ENCODE data around the gene TSPAN33. TPM values are rescaled to one million over a fixed set of nuclear protein-coding genes. Genes with fewer than 3 reads are reported as not detected.

Gene TSPAN33
- total RNA-seq, 4 donors from 2014 or later, result 1.9 to 15.5 (median 9.9) TPM

- TF ChIP-seq CTCF (IDR thresholded peaks at IDR 0.05) (no peak), EP300 (IDR thresholded peaks at IDR 0.05) (no peak), POLR2A (IDR thresholded peaks at IDR 0.05) (no peak), POLR2AphosphoS5 (IDR thresholded peaks at IDR 0.05) (no peak)
- peak; percentile 68 for ATAC-seq
- Histone ChIP-seq H3K36me3 (no peaks in the 10 kb centered on the region), H3K27ac (peak overlapping the region in 3 of 4 donors; percentile 46 to 75 (median 72)), H3K4me3 (peak overlapping the region; percentile 71 to 94), H3K9me3 (no peaks in the 10 kb centered on the region), H3K27me3 (no peaks in the 10 kb centered on the region), H3K4me1 (peaks cover 0 to 40% (median 9%) of the 10 kb centered on the region in 3 donors)
- WGBS, 2 donors (ENCODE audit: low coverage in 1 of 2), result 0 to 2% methylated on average over 3 to 5 of the region's 83 CpGs
Observed at GRCh38 chr7:129188892-129189660, 44.6 kb downstream of the TSPAN33 start.

- Histone ChIP-seq H3K27ac (peak overlapping the region in 2 of 4 donors; percentile 72 to 75), H3K36me3 (no peaks in the 10 kb centered on the region), H3K9me3 (no peaks in the 10 kb centered on the region), H3K27me3 (no peaks in the 10 kb centered on the region), H3K4me1 (peaks cover 0 to 40% (median 9%) of the 10 kb centered on the region in 3 donors), H3K4me3 (peak overlapping the region; percentile 71 to 94)
- 26 to 40% methylated on average over 8 to 13 of the region's 13 CpGs for WGBS, 2 donors (ENCODE audit: low coverage in 1 of 2)
- TF ChIP-seq POLR2AphosphoS5 (IDR thresholded peaks at IDR 0.05), result no peak
- no peak for TF ChIP-seq CTCF (IDR thresholded peaks at IDR 0.05)
- TF ChIP-seq EP300 (IDR thresholded peaks at IDR 0.05), result no peak
- TF ChIP-seq POLR2A (IDR thresholded peaks at IDR 0.05), result no peak
- no peak for ATAC-seq
Observed at GRCh38 chr7:129189661-129190310, 45.3 kb downstream of the TSPAN33 start.

- H3K27me3 ChIP-seq, result no peaks in the 10 kb centered on the region
- WGBS, 2 donors (ENCODE audit: low coverage in 1 of 2), result 71 to 92% methylated on average over 3 of the region's 3 CpGs
- no peak overlapping the region for H3K27ac ChIP-seq
- TF ChIP-seq EP300 (IDR thresholded peaks at IDR 0.05) (no peak), CTCF (IDR thresholded peaks at IDR 0.05) (no peak), POLR2AphosphoS5 (IDR thresholded peaks at IDR 0.05) (no peak), POLR2A (IDR thresholded peaks at IDR 0.05) (no peak)
- no peaks in the 10 kb centered on the region for H3K36me3 ChIP-seq
- no peaks in the 10 kb centered on the region for H3K9me3 ChIP-seq
- H3K4me3 ChIP-seq, result no peak overlapping the region
- peaks cover 0 to 40% (median 9%) of the 10 kb centered on the region in 3 donors for H3K4me1 ChIP-seq
- no peak for ATAC-seq
Observed at GRCh38 chr7:129191272-129191671, 46.8 kb downstream of the TSPAN33 start.

- Histone ChIP-seq H3K4me1 (peaks cover 0 to 26% (median 9%) of the 10 kb centered on the region in 3 donors), H3K27me3 (no peaks in the 10 kb centered on the region), H3K9me3 (no peaks in the 10 kb centered on the region), H3K36me3 (no peaks in the 10 kb centered on the region), H3K27ac (no peak overlapping the region), H3K4me3 (no peak overlapping the region)
- WGBS, 2 donors (ENCODE audit: low coverage in 1 of 2), result 80 to 100% methylated on average over 1 to 3 of the region's 3 CpGs
- ATAC-seq, result no peak
- TF ChIP-seq CTCF (IDR thresholded peaks at IDR 0.05), result no peak
- TF ChIP-seq EP300 (IDR thresholded peaks at IDR 0.05), result no peak
- TF ChIP-seq POLR2AphosphoS5 (IDR thresholded peaks at IDR 0.05), result no peak
- TF ChIP-seq POLR2A (IDR thresholded peaks at IDR 0.05), result no peak
Observed at GRCh38 chr7:129193892-129194291, 49.4 kb downstream of the TSPAN33 start.
